GM18526 (cell line): ENCODE measurements around the gene SURF1.

Experiments used
- POLR2A ChIP-seq: IDR thresholded peaks from 3 replicates; pipeline ENCODE4 v1.6.1; 2011; ENCODE audit not compliant: insufficient read length; ENCODE audit errors: extremely low read depth

SURF1 gene

DNA sequence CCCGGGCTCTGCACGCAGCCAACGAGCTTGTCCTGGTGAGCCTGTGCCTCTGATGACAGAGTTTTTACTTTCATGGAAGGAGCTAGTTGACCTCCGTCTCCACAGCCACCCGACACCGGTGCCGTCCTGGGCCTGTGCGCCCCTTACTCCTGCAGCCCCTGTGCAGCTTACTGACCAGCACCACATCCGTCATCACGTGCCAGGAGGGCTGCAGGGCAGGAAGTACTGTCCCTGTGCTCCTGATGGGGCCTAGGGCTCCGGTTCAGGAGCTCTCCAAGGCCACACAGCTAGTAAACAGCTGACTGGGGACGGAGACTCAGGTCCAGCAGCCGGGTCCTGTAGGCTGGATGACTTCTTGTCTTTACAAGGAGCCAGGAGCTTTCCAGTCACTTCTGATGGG lies 30.1 kb upstream of the SURF1 start:
- TF ChIP-seq POLR2A: no peak

DNA sequence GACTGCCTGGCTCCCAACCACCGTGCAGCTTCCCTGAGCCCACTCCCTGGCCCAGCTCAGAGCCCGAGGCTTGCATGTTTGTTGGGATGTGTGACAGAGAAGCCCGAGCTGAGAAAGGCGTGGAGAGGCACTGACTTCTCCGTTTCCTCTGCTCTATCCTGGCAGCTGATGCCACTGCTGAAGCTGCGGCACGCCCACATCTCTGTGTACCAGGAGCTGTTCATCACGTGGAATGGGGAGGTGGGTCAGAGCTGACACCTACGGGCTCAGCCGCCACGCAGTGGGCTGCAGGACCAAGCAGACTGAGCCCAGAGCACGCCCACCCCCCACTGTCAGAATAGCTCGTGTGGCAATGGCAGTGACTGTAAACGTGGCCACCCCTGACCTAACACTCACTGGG lies 29.2 kb upstream of the SURF1 start:
- no peak for TF ChIP-seq POLR2A

DNA sequence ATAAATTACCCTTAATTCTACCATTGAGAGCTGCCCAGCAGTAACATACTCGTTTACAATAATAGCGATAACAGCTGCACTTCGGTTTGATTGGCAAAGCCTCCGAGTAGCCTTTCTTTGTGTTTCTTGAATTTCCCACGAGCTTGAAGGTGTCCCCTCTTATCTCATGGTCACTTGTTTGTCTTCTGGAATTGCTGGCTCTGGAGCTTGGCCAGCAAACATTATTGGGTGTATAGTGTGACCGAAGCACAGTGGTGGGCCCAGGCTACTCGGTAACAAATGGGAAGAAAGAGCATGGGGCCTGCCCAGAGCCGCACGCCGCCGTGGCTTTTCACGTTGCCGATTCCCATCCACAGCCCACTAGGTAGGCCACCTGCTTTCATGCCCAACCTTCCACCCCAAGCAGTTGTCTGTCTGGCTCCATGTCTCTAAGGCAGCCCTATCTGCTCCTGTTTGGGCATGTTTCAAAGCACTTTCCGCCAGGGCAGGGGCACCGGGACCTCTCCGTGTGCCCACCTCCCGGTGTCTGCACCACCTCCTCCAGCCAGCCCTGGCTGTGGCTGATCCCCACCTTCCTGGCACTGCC lies 28.5 kb upstream of the SURF1 start:
- no peak for TF ChIP-seq POLR2A

DNA sequence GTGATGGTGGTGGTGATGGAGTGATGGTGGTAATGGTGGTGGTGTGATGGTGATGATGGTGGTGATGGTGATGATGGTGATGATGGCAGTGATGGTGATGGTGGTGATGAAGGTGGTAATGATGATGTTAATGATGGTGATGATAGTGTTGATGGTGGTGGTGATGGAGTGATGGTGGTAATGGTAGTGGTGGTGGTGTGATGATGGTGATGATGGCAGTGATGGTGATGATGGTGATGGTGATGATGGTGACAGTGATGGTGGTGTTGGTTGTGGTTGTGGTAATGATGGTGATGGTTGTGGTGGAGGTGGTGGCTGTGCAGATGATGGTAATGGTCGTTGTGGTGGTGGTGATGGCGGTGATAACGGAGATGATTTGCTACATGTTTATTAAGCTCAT lies 27.2 kb upstream of the SURF1 start:
- no peak for TF ChIP-seq POLR2A

DNA sequence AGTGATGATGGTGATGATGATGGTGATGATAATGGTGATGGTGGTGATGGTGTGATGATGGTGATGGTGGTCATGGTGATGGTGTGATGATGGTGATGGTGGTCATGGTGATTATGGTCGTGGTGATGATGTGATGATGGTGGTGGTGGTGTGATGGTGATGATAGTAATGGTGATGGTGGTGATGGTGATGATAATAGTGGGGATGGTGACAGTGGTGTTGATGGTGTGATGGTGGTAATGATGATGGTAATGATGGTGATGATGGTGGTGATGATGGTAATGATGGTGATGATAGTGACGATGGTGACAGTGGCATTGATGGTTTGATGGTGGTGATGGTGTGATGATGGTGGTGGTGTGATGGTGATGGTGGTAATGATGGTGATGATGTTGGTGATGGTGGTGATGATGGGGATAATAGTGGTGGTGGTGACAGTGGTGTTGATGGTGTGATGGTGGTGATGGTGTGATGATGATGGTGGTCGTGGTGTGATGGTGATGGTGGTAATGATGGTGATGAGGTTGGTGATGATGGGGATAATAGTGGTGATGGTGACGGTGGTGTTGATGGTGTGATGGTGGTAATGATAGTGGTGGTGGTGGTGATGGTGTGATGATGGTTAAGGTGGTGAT lies 26.3 kb upstream of the SURF1 start:
- no peak for TF ChIP-seq POLR2A

DNA sequence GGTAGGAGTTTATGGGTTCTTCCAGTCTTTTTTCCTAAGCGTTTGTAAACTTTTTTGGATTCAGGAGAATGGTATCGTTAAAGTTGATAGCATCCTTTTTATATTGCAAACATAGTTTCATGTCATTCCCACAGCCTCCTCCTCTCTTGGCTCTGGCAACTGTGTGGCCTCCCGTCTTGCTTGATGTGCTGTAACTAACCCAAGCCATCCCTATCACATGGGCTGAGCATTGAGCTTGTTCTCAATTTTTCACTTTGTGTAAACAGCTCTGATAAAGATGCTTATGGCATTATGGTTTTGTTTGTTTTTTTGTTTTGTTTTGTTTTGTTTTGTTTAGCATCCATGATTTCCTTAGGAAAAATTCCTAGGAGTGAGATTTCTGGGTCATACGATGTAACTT lies 24.4 kb upstream of the SURF1 start:
- TF ChIP-seq POLR2A: no peak

DNA sequence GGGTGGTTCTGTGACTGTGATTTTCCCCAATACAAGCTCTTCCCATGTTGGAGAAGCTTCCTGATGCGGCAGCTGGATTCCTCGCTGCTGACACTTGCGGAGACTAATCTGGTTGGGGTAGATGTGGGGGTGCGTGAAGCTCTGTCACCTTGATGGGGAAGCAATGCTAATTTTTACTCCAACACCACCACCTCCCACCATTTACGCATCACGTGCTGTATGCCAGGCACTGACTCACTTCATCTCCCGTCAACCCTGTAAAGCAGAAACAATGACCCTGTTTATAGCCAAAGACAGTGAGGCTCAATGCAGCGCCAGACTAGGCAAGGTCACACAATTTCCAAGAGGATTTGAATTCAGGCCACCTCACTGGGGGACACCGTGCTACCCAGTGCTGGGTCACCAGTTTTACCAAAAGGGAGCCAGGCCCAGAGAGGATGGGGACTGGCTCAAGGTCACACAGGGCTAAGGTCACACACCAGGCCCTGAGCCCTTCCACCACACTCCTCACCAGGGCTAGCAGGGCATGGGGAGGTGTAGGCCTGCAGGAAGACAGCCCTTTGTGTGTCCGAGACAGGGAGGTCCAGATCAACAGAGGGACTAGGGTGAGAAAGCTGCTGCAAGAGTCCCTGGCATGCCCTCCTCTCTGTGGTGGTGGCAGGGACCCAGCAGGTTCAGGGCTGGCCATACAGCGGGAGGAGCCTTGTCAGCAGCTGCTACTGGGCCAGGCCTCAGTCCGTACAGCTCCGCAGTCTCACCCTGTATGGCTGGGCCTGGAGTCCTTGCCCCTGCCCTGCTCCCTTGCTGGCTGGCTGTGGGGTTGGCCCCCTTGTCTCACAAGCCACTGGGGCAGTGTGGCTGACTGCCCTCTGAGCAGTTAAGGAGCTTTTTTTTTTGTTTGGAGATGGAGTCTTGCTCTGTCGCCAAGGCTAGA lies 23.1 kb upstream of the SURF1 start:
- no peak for TF ChIP-seq POLR2A

DNA sequence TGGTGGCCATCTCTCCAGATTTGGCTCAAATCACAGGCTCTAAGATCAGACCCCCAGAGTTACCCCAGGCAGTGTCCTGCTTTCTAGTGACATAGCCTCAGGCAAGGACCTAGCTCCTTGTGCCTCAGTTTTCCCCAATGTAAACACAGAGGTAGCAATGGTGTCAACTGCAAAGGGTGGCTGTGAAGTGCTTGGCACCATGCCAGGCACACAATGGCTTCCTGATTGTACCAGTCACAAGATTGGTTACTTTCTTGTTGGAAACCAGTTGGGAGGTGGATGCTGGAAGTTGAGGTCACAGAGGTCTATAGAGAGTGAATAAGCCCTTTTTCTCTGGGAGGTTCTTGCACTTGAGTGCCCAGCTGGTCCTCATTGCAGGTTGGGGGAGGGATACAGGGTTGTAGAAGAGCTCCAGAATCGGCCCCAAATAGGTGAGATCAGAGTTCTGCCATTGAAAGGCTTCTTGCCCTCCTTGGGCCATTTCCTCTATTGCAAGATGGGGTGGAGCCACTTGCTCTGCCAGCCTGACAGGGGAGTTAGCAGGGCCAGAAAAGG lies 22.2 kb upstream of the SURF1 start:
- no peak for TF ChIP-seq POLR2A

DNA sequence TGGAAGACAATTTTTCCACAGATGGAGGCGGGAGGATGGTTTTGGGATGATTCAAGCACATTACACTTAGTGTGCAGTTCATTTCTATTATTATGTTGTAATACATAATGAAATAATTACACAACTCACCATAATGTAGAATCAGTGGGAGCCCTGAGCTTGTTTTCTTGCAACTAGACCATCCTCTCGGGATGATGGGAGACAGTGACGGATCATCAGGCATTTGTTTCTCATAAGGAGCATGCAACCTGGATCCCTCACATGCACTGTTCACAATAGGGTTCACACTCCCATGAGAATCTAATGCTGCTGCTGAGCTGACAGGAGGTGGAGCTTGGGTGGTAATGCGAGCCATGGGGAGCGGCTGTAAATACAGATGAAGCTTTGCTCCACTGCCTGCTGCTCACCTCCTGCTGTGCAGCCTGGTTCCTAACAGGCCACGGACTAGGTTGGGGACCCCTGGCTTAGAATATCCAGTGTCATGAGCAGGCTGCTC lies 21.5 kb upstream of the SURF1 start:
- TF ChIP-seq POLR2A: no peak

DNA sequence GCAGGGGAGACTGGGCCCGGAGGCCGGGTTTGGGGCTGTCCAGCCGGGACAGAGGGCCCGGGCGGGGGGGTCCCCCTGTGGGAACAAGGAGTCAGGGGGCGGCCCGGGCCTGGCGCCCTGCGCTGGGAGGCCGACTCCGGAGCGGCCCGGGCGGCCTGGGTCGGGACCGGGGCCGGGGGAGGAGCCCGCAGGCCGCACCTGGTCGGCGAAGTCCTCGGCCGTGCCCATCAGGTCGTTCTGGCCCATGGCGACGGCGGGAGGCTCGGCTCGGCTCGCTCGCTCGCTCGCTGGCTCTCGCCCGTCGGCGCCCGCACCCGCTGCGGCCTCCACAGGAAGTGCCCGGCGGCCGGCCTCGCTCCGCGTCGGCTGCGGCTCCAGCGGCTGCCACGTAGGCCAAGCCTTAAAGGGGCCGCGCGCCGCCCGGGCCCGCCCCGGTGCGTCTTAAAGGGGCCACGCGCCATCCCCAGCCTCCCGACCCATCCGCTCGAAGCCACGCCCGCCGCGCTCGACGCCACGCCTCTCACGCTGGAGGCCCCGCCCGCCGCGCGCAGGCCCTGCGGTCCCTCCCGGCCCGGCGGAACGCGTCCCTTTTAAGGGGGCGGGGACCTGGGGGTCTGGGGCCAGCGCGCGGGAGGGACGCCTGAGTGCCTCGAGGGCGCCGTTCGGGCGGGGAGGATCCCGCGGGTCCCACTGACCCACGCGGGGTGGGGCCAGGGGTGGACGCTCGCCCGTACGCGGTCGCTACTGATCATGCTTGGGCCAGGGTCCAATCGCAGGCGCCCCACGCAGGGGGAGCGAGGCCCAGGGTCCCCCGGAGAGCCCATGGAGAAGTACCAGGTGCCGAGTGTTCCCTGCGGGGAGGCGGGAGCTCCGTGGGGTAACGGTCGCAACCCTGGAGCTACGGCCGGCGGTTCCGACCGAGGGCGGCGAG lies 19.7 kb upstream of the SURF1 start, which contains the start of the genes STKLD1 and SURF4:
Gene STKLD1 (plus strand): TSS at position 643 of the 931 bp plus-strand sequence. CDS start 108 bp downstream, at position 751.
Gene SURF4 (minus strand): TSS at position 337 of the 931 bp plus-strand sequence. CDS start 91 bp downstream, at position 246.
- peak; percentile 91 for TF ChIP-seq POLR2A

DNA sequence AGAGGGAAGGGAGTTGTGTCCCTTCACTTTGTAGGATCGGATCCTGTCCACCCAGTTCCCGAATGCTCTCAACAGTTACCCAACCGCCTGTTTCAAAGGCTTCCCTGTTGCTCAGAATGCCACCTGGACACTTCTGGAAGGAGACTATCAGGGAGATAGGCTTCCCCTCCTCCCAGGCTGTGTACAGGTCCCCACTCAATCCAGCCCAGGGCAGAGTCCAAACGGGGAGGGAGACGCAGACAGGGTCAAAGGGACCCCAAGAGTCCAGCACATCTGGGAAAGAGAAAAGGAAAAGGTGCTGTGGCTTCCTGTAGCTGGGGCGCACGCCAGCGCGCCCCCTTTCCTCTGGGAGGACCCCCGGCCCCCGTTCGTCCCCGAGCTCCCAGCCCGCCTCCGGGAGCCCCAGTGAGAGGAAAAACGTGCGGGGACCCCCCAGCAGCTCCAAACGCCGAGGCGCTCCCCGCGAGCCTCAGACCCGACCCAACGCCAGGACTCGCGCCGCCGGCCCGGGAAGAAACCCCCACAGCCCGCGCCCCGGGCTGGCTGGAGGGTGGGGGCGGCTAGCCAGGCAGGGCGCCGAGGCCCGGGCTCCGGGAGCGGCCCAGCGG lies 18.9 kb upstream of the SURF1 start:
- no peak for TF ChIP-seq POLR2A

DNA sequence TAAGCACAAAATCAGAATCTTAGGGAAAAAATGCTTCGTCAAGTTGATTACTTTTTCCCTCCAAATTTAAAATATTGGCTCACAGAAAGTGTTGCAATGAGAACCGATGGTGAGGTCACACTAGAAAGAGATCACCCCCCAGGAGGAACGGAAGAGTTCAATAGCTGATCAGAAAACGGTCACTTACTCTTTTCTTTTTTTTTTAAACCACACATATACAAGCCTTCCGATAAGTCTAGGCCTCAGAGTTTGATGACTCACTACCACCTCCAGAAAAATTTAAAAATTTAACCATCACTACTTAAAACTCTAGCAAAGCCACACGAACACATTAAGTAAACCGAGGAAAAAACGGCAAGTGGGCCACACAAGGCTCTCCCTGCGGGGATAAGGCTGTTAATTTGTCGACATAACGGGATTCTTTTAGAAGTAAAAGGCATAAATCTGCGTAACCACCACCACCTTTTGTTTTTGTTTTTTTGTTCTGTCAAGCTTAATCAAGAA lies 18.4 kb upstream of the SURF1 start:
- TF ChIP-seq POLR2A: no peak

DNA sequence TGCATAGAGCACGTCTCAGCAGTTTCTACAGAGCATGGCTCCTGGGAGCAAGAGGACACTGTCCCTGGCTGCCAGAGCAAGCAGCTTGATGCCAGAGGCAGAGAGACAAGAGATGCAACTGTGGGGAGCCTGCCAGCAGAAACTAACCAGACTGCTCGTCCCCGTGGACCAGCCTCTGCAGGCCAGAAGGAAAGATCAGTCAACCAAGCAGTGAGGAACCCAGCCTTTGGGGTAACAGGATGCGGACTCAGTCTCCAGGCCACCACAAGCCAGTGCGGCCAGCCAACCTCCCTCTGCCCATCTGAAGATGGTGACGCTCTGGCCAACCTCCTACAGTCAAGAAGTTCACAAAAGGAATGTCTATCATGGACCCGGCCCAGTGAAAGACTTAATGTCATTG lies 15.9 kb upstream of the SURF1 start:
- no peak for TF ChIP-seq POLR2A

DNA sequence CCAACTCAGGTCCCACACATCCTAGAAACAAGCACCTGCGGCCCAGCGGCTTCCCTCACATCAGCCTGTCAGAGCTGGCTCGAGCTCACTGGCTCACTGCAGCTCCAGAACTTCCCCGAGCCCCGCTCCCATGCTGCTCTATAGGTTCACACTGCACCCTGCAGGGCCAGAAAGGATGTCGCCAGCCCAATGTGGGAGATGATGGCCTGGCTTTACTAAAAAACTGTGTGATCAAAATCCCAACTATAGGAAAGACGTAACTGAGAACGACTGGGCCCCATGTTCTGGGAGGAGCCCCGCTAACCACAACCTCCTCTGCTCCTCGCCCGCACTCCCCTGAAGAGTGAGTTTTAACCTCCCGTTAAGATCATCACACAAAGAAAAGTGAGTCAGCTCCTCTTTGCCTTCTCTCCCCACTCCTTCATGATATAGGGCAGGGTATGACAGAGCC lies 15.0 kb upstream of the SURF1 start:
- TF ChIP-seq POLR2A: no peak
